DND-41 (cell line): ENCODE results near the gene OASL.

ENCODE experiments used
- CTCF ChIP-seq: IDR thresholded peaks from 2 replicates; pipeline ENCODE4 v1.5.1; 2012; ENCODE audit warnings: borderline replicate concordance, low read length, moderate library complexity, mild to moderate bottlenecking; ENCODE audit not compliant: poor library complexity, severe bottlenecking; ENCODE audit errors: extremely low read depth
- EZH2 ChIP-seq: IDR thresholded peaks from 3 replicates; pipeline ENCODE4 v1.6.1; 2012; ENCODE audit warnings: borderline replicate concordance, low read depth, mild to moderate bottlenecking, moderate library complexity, low read length, inconsistent platforms; ENCODE audit not compliant: severe bottlenecking

GRCh38 chr12:120970310-120970709 lies 68.7 kb downstream of the OASL start:
- no peak for TF ChIP-seq CTCF
- no peak for TF ChIP-seq EZH2
